ENCODE measurements around the gene PLSCR4.

- TF ChIP-seq NFE2L1 (tag; IDR thresholded peaks at IDR 0.05; ENCODE audit: borderline replicate concordance, low read depth) (no peak), CREBBP (IDR thresholded peaks at IDR 0.05; ENCODE audit: low read depth, low read length) (no peak), RNF2 (IDR thresholded peaks at IDR 0.05) (no peak), SIX5 (IDR thresholded peaks at IDR 0.05; ENCODE audit: borderline replicate concordance in 1 of 2, insufficient read depth in 1 of 2, low read depth in 1 of 2, low read length in 2 of 2) (no peak), RFX7 (CRISPR knock-in tag; IDR thresholded peaks at IDR 0.05) (no peak), CTCF (IDR thresholded peaks at IDR 0.05 in 2 of 3, conservative IDR thresholded peaks at IDR 0.05 in 1 of 3; ENCODE audit: insufficient read depth in 2 of 3, low read depth in 1 of 3, low read length in 3 of 3) (no peak), SMC3 (conservative IDR thresholded peaks at IDR 0.05; ENCODE audit: insufficient read depth, low read depth, low read length) (no peak), MYC (IDR thresholded peaks at IDR 0.05; ENCODE audit: low read depth, low read length) (no peak), MYC (CRISPR knock-in tag; IDR thresholded peaks at IDR 0.05; ENCODE audit: borderline replicate concordance, low read depth) (no peak), ZFP36 (IDR thresholded peaks at IDR 0.05; ENCODE audit: low read depth, low read length, partially characterized antibody) (no peak), ZFP91 (CRISPR knock-in tag; IDR thresholded peaks at IDR 0.05) (no peak), ZBTB26 (CRISPR knock-in tag; IDR thresholded peaks at IDR 0.05) (no peak), MAX (CRISPR knock-in tag; IDR thresholded peaks at IDR 0.05) (no peak)
These were observed 85.0 kb downstream of the PLSCR4 start for GRCh38 chr3:146165877-146166276.
